Anterior cingulate cortex (tissue), 58 donors: ENCODE measurements around the gene CDC42SE2.
"Not testable (repeated sequence)": the region's sequence is repeated elsewhere in the genome, so short reads cannot be mapped to it uniquely, and the experiment has no call there.

Experiments used
- DNase-seq, 58 donors: peaks; one replicate each; lab custom pipeline; 2025; lab: John Stamatoyannopoulos, UW

Gene CDC42SE2

DNA sequence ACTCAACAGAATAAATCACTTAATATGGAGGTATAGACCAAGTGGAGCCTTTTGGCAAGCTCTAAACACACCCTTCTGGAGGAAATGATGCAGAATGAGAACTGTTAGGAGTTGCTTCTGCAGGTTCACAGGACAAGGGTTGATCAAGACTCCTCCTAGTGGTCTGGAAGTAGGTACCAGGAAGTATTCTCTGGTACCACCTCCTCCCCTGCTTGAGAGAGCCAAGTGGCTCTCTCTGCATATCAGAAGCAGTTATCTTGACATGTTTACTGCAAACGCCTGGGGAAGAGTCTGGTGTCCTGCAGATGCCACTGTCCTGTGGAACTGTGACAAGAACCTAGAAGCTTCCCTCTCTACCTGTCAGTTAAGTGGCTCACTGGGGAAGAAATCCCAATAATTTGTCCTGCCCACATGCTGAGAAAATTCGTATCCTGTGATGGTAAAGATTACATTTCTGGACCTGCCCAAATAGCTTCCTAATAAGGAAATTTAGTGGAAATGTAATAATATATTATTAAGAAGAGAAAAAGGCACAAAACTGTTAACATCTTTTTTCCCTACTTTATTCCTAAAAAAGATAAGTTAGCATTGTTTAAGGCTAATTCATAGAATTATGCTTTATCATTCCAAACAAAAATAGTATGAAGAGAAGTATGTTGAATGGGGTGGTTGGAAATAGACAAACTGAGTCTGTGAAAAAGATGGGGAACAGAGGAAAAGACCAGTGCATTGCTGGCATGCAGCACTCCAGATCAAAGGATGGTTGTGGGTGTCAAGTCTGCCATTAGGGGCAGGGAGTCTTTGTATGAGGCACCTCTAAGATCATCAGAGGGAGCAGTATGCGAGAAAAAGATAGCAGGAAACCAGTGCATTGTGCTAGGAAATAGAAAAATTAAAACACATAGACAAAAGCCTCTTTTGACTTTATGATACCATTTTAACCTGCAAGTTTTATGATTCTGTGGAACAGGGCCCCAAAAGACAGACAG is 118.8 kb downstream of the CDC42SE2 start:
- DNase-seq, result peak in 4 of 58 donors; percentile 12 to 33 (median 19)

- DNase-seq, result no peak
These were observed 120.3 kb downstream of the CDC42SE2 start for GRCh38 chr5:131384173-131384572.

DNA sequence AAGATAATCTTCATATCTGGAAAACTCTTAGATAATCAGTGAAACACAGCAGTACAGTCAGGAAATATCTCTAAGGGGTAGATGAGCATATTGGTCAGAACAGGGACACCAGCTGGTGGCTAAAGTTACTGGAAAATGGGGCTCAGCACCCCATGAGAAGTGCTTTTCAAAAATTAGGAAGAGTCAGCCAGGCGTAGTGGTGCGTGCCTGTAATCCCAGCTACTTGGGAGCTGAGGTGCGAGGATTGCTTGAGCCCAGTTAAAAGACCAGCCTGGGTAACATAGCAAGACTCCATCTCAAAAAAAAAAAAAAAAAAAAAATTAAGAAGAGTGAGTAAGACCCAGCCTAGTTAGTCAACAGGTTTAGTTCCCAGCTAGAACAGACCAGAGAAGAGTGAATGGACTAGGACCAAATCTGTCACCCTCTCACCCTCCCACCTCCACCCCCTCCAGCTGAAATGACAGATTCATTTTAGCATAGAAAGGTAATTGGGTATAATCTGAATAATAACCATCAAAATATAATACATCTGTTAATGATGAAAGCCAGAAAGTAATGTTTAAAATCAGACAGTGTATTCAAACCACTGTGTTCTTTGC is 120.9 kb downstream of the CDC42SE2 start:
- no peak for DNase-seq

GRCh38 chr5:131386124-131386523 is 122.3 kb downstream of the CDC42SE2 start:
- DNase-seq, result no peak

DNA sequence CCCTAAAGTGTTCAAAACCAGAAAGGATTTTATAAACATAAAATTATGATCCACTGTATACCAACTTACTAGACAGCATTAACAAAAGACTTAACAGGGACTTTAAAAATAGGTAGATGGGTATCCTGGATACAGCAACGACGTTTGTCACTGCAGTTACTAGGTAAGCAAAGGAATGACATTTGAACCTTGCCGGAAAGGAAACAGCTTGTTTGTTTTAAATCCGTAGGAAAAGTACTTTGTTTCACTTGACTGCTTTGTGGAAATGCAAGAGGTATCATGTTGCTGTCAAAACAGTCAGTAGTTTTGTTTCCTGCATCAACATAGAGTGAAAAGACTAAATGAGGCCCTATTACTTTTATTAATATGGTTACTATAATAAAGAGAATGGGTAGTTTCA is 122.9 kb downstream of the CDC42SE2 start:
- DNase-seq, result no peak

- no peak for DNase-seq
These were observed 123.4 kb downstream of the CDC42SE2 start for GRCh38 chr5:131387255-131387654.

GRCh38 chr5:131389096-131389868 is 125.4 kb downstream of the CDC42SE2 start:
- no peak for DNase-seq

DNA sequence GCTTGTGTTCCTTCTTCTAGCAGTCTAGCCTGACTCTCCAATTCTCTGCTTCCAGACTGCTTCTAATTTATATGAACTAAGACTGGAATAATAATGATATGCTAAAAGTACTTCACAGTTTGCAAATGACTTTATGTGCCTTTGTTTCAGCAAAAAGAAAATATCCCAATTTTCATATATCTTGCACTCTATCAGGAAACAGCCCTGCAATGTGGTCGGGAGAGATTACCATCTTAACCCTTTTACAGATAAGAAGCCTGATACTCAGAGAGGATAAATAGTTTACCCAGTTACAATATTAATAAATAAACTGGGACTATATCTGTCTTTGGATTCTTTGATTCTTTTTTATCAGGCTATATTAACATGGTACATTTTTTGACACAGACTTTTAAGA is 126.0 kb downstream of the CDC42SE2 start:
- no peak for DNase-seq

- DNase-seq, result no peak
These were observed 128.7 kb downstream of the CDC42SE2 start for GRCh38 chr5:131392466-131393095.

DNA sequence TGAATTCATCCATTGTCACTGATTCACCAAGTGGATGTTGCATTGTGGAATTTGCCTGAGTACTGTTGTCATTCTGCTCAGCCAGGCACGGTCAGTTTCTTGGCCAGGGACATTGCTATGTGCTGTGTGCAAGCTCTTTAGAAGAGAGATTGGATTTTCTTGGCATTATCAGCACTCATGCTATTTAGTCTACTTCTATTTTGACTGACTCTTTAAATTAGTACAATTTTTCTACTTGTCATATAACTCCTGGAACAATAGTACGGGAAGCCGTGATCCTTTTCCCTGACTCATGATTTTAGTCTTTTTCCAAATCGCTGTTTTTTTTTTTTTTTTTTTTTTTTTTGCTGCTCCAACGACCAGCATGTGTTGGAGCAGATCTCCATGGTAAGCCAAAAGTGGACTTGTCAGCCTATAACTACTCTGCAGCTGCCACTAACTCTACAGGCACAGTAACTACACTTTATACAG is 129.7 kb downstream of the CDC42SE2 start:
- DNase-seq, result peak in 25 of 58 donors; percentile 1 to 64 (median 31)

GRCh38 chr5:131394128-131394527 is 130.3 kb downstream of the CDC42SE2 start:
- DNase-seq, result no peak

DNA sequence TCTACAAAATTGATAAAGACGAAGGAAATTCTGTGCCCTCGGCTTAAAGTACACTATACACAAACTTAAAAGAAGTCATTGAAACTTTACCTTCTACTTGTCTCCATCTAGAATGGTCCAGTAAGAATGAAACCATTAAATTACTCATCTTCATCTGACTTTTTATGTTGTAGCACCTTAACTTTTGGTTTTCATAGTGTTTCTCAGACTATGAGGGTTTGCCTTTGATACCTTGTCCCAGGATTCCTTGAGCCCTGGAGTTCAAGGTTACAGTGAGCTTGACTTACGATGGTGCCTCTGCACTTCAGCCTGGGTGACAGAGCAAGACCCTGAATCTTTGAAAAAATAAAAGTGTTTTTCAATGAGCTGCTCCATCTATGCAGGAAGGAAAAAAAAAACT is 132.2 kb downstream of the CDC42SE2 start:
- DNase-seq, result no peak

GRCh38 chr5:131396630-131397273 is 132.9 kb downstream of the CDC42SE2 start:
- DNase-seq, result peak in 8 of 58 donors; percentile 3 to 51 (median 14)

GRCh38 chr5:131399007-131399406 is 135.2 kb downstream of the CDC42SE2 start:
- not testable (repeated sequence) for DNase-seq

DNA sequence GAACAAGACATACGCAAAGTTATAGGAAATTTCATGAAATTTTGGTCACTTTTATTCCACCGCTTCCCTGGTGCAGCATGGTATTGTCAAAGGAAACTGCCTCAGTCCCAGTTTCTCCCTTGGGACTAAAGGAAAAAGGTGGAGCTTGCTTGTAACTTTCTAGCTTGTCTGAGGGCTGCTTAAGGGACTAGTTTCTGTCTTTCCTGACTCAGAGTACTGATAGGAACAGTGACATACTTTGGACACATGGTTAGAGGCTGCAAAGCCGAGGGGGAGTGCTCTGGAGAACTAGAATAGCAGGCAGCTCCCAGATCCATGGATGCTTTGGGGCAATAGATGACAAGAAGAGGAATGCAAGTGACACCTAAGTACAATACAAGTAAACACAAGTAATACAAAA is 136.7 kb downstream of the CDC42SE2 start:
- no peak for DNase-seq

DNA sequence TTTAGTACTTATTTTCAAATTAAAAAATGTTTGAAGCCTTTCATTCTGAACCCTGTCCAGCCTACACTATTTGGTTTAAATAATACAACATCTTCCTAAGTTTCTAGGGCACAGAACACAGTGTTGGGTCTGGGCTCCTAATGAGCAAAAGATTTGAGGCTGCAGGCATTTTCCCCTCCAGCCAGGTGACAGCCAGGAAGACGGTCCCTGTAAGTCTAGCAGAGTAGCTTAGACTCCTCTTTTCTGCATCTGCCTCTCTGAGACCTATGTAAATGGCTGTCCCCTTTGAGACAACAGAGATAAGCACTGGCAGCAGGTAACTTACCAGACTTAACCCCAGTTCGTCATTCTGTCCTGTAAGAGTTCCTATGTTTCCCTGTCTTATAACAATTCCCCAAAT is 141.8 kb downstream of the CDC42SE2 start:
- no peak for DNase-seq

GRCh38 chr5:131406076-131406475 is 142.2 kb downstream of the CDC42SE2 start:
- DNase-seq, result no peak

DNA sequence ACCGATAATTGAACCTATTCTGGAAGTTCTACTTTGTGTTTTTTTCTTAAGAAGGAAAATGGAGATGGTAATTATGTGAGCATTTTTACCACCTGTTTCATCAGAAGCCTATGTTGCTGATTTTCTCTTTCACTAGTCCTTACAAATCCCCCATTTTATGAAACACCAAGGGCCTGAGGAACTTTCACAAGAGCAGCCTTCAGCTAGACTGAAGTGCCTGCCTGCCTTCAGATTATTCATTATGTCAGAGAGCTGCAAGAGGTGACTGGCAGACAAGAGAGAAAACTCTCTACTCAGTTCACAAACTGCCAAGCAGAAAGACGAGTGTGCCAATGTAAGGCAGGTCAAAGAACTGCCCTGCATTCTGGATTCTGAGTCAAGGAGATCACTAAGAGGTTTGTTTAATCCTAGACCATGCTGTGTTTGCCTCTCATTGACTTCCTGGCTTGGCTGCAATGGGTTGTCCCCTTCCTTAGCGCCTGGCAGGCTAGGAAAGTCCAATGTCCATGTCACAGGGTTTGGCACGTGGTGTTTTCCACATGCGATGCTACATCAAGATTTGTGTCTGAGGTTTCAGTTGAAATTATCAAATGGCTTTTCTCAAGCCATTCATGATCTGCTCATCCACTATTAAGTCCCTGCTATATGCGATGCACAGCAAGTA is 143.3 kb downstream of the CDC42SE2 start:
- DNase-seq, result peak in 3 of 58 donors; percentile 9 to 38 (median 10)
